Measurements from ENCODE around the gene ASTN1.
"Not testable (repeated sequence)": the region's sequence is repeated elsewhere in the genome, so short reads cannot be mapped to it uniquely, and the experiment has no call there.

The ASTN1 gene

GRCh38 chr1:177103005-177103852 is 61.3 kb downstream of the ASTN1 start:
- DNase-seq = no peak

DNA sequence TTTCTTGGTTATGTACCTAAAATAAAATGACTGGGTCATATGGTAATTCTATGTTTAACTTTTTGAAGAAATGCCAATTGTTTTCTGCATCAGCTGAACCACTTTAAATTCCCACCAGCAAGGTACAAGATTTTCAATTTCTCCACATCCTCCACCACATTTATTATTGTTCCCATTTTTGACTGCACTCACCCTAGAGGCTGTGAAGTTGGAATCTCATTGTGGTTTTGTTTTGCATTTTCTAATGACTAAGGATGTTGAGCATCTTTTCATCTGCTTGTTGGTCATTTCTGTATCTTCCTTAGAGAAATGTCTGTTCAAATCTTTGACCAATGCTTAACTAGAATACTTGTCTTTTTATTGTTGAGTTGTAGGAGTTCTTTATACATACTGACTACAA is 72.5 kb downstream of the ASTN1 start:
- DNase-seq = no peak

- no peak for DNase-seq
These were observed 73.5 kb downstream of the ASTN1 start for GRCh38 chr1:177091040-177091439.

DNA sequence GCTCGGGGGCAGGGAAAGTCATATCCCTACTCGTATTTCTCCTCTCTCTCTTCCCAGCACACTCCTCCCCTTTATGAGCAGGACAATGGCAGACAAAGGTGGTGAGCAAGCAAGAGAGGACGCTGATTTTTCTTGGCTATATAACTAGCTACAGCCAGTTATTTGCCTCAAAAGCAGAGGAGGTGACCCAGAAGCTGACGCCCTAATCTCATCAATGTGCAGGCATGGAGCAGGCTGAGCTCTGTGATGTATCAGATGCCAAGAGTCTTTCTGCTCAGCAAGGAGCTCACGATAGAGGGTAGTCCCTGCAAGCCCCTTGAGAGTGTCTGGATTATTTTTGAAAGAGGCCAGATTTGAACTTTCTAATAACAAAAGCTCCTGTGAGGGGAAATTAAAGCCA is 75.5 kb downstream of the ASTN1 start:
- no peak for DNase-seq

GRCh38 chr1:177082855-177083693 is 81.4 kb downstream of the ASTN1 start:
- no peak for DNase-seq

DNA sequence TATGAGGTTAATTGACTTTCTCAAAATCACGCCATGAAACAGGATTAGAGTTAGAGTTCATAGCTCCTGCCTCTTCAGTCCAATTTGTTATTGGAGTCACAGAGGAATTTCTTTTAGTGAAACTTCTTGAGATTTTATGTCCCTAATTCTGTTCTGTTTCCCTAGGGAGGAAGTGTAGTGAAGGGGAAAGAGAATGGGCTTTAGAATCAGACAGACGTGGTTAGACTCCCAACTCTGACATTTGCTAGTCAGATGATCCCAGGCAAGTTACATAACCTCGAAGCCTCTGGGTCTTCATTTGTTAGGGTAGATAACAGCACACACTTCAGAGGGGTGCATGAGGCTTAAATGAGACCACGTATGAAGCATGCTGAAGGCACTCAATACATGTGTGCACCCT is 83.9 kb downstream of the ASTN1 start:
- no peak for DNase-seq

- no peak for DNase-seq
These were observed 86.6 kb downstream of the ASTN1 start for GRCh38 chr1:177077734-177078499.

DNA sequence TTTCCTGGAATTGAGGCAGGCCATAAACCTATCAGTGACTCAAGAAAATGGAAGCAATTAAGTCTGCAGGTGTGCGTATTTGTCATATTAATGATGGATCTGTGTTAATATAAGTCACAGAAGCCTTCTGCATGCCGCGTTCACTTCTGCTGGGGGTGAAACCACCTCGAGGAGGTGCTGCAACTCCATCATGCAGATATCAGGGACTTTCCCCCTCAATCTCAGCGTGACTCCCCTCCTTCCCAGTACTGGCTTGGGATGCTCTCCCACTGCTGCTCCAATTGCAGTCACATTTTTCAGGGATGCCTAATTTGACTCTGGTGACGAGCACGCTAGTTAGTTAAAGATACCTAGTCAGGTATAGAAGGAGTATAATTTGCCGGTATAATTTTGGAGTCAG is 87.5 kb downstream of the ASTN1 start:
- no peak for DNase-seq

DNA sequence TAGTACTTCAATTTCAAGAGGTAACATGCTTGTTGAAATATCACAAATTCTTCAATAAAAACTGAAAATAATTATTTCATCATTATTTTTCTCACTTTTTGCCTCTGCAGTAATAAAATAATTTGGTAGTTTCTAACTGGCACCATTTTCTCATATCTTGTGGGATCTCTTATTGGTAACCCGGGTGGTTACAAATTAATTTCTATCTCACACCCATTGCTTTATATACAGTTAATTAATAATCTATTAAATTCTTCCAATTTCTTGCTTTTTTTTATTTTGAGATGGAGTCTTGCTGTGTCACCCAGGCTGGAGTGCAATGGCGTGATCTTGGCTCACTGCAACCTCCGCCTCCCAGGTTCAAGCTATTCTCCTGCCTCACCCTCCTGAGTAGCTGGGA is 89.7 kb downstream of the ASTN1 start:
- DNase-seq = not testable (repeated sequence)

DNA sequence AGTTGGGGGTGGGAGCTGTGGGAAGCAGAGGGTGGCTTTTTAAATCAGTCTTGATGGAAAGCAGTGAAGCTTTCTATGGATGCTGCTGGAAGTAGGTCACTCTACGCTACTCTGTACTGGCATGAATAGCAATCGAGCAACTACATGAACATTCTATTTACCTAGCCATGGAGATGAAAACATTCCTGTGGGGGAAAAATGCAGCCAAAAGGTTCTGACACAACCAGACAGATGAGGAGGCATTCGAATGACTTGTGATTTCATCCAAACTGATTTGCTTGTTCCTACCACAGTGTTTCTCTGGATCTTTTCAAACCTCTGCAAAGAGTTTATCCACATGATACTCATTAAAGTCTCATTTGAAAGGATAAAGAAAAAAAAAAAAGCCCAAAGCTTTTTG is 95.0 kb downstream of the ASTN1 start:
- no peak for DNase-seq

GRCh38 chr1:177067752-177068410 is 96.6 kb downstream of the ASTN1 start:
- no peak for DNase-seq

- DNase-seq = no peak
These were observed 99.1 kb downstream of the ASTN1 start for GRCh38 chr1:177065430-177065829.

DNA sequence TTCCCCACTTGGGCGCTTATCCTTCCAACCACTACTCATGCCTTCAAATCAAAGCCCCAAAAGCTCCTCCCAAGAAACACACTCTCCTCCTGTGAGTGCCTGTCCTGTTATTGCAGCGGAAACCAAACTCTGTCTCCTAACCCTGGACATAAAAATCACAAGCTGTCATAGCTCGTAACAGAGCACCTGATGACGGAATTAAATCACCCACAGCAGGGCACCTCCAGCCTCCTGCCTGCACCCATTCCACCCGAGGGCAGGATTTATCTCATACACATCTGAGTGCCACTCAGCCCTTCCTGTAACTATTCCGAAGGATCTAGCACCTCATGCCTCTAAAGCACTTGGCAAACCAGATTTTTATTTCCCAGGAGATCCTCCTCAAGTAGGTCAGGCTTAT is 100.9 kb downstream of the ASTN1 start:
- DNase-seq = no peak

- no peak for DNase-seq
These were observed 110.0 kb downstream of the ASTN1 start for GRCh38 chr1:177054542-177054941.

GRCh38 chr1:177053648-177054047 is 110.9 kb downstream of the ASTN1 start:
- DNase-seq = no peak

- DNase-seq = no peak
These were observed 116.0 kb downstream of the ASTN1 start for GRCh38 chr1:177048314-177049069.

GRCh38 chr1:177045151-177045550 is 119.4 kb downstream of the ASTN1 start:
- DNase-seq = no peak

DNA sequence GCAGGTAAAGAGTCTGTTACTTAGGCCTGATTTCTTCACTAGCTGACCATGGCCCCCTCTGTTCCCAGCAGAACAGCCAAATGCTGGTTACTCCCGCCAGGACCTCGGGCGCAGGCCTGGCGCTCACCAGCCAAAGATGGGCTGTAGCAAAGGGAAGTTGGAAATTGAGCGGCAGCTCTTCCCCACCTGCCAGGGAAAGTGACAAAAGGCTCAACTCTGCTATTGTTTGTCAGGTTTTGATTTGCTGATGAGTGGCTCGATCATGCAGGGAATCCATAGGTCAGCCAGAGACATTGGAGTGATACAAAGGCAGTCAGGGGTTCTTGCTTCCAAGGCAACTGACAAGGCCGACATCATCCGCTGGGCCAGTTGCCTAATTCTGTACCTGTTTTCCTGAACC is 120.1 kb downstream of the ASTN1 start:
- no peak for DNase-seq

DNA sequence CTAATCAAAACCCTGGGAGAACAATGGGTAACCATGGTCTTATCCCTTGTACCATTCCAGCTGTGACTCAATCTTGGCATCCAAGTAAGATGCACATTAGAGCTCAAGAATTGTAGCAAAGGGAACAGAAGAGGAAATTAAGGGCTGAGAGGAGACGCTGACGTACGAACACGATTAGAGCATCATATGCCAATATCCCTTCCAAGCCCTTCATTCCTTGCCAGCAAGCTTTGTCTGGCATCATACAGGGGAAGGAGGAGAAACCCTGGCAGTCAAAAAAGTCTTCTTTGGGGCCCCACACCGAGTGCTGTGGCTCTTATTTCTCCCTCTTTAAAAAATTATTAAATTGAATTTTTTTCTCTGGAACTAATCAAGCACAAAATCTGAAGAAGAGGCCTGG is 120.9 kb downstream of the ASTN1 start:
- no peak for DNase-seq

DNA sequence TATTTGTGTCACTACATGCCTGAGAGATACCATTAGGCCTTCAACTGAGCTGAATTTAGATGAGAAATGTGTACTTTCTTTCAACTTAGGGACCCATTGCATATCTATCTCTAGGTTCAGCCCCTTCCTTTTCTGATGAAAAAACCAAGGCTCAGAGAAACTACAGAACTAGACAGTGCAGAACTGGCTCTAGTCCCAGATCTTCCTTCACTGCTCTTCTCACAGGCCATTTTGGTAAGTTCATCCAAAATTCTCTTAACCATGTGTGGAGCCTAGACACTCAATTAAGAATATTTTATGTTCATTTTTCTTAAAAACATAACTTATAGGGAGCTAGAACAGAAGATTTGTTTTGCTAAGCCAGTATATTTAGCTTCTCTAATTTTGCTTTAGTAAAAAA is 128.9 kb downstream of the ASTN1 start:
- no peak for DNase-seq

- DNase-seq = no peak
These were observed 130.9 kb downstream of the ASTN1 start for GRCh38 chr1:177033628-177034027.

DNA sequence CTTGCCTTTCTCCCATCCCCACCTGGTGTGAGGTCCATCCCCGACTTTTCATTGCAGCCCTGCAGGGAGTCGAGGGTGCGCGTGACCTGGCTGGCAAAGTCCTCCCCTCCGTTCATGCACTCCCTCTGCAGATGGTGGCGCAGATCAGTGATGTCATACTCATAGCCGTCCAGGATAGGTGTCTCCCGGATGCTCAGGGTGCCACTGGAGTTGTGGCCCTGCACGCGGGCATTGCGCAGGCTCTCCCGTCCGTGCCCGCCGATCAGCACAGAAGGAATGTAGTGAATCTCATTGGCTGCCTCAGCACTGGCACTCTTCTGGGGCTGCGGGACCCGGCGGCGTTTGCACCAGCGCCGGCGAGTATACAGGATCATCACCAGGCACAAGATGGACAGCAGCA is 132.1 kb downstream of the ASTN1 start:
- no peak for DNase-seq
